Measurements from ENCODE around the gene NPSR1.
A peak's percentile ranks its signal among the peaks of the same experiment; 100 is the strongest.

DNA sequence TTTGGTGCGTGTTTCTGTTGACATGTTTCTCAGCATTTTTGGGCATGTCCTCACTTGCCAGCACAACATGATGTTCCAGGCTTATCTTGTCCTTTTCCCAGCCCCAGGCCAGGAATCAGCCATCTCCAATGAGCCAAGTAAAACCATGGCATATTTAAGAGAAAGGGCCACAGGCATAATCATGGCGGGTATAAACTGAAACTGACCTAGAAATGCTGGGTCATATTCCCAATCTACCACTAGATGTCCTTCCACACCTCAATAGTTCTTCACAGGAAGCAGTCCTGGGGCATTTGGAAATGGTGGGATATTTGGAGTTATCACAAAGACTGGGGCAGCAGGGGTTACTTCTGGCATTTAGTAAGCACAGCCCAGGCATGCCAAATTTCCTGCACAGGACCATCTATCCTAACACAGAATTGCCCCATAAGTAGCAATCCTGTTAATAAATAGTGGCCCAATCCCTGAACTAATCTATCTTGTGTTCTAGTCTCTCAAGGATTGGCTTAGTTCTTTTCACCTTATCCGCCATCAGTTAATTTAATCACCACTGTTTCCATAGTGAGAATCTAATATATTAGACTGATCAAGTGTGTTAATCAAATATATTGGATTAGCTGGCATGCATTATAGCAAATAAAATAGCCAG is 101.6 kb downstream of the NPSR1 start:
- TF ChIP-seq, protein P1, sequence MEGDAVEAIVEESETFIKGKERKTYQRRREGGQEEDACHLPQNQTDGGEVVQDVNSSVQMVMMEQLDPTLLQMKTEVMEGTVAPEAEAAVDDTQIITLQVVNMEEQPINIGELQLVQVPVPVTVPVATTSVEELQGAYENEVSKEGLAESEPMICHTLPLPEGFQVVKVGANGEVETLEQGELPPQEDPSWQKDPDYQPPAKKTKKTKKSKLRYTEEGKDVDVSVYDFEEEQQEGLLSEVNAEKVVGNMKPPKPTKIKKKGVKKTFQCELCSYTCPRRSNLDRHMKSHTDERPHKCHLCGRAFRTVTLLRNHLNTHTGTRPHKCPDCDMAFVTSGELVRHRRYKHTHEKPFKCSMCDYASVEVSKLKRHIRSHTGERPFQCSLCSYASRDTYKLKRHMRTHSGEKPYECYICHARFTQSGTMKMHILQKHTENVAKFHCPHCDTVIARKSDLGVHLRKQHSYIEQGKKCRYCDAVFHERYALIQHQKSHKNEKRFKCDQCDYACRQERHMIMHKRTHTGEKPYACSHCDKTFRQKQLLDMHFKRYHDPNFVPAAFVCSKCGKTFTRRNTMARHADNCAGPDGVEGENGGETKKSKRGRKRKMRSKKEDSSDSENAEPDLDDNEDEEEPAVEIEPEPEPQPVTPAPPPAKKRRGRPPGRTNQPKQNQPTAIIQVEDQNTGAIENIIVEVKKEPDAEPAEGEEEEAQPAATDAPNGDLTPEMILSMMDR (IDR thresholded peaks at IDR 0.05): peak in 1 of 4 experiments; percentile 15
- TF ChIP-seq POLR2A (IDR thresholded peaks at IDR 0.05): no peak

Measured in uterus (tissue), 2 donors.